IPS DF 6.9 (cell line): ENCODE results near the gene CEP83.
A peak's percentile ranks its signal among the peaks of the same experiment; 100 is the strongest.

ENCODE experiments used
- DNase-seq: peaks from one replicate; pipeline ENCODE4 v3.0.0-alpha.2; 2013; ENCODE audit warnings: low read depth, low spot score
- H3K27ac ChIP-seq: one replicate; pipeline ENCODE4 v1.5.1; 2013; ENCODE audit warnings: low read length, control low read depth
- H3K27me3 ChIP-seq: 2 replicates; pipeline ENCODE4 v1.6.1; 2013; ENCODE audit warnings: mild to moderate bottlenecking, low read length; ENCODE audit not compliant: control insufficient read depth, insufficient read depth
- H3K36me3 ChIP-seq: 2 replicates; pipeline ENCODE4 v1.6.1; 2013; ENCODE audit warnings: low read length; ENCODE audit not compliant: control insufficient read depth, insufficient read depth
- H3K4me1 ChIP-seq: 2 replicates; pipeline ENCODE4 v1.6.1; 2013; ENCODE audit warnings: low read length; ENCODE audit not compliant: control insufficient read depth, insufficient read depth
- H3K4me3 ChIP-seq: 2 replicates; pipeline ENCODE4 v1.5.1; 2013; ENCODE audit warnings: mild to moderate bottlenecking, low read length
- H3K9me3 ChIP-seq: 2 replicates; pipeline ENCODE4 v1.6.1; 2013; ENCODE audit warnings: low read length, inconsistent platforms; ENCODE audit not compliant: control insufficient read depth, insufficient read depth
- WGBS: extraction: QIAGEN DNeasy Blood & Tissue Kit; methylation state at CpG from one replicate; pipeline ENCODE4 v1.1.7; 2013; ENCODE audit warnings: mixed read lengths, missing lambda C conversion rate; ENCODE audit not compliant: insufficient read length, insufficient coverage; 5-methylcytosine and 5-hydroxymethylcytosine counted together

CEP83 gene

DNA sequence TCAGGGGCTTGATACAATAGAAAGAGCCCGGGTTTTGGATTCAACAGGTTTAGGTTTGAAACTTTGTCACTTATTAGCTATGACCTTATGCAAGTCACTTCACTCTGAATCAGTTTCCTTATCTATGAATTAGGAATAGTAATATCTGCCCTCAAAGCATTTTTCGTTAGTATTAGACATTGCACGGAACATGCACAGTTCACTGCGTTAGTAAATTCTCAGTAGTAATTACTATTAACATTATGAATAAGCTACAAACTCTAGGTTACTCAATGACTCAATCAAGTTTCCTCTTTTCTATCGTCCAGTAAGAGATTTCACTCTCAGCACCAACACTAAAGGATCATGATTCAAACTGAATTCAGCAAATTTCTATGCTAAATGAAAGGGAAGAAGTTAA is 150.3 kb downstream of the CEP83 start:
- H3K4me1 ChIP-seq, result peaks cover 5% of the 10 kb centered on the region; the same call in 1 of the 2 replicates
- no peaks in the 10 kb centered on the region; the same call in 1 of the 2 replicates for H3K36me3 ChIP-seq
- H3K27ac ChIP-seq, result no peak overlapping the region
- no peak overlapping the region for H3K4me3 ChIP-seq
- no peak for DNase-seq
- H3K27me3 ChIP-seq, result no peaks in the 10 kb centered on the region
- no CpG with 5 or more reads among the region's 5 CpGs for WGBS
- H3K9me3 ChIP-seq, result no peaks in the 10 kb centered on the region

DNA sequence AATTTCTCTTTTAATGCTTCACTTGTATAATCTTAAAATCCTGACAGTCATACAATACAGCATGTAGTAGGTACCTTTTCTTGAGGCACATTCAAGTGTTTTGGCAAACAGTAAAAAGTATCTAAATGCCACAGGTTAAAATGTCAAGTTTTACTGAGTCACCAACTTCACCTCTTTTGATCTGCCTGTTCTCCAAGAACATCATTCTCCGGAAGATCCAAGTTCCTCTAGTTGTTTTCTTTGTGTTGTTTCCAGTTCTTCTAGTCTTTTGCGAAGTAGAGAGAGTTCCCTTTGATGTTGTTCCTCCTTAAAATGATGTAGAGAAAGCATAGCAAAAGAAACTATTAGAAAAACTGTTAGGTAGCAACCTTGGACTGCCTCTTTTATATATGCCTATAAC is 151.1 kb downstream of the CEP83 start:
- no peak overlapping the region for H3K4me3 ChIP-seq
- peaks cover 5% of the 10 kb centered on the region; the same call in 1 of the 2 replicates for H3K4me1 ChIP-seq
- no peaks in the 10 kb centered on the region for H3K27me3 ChIP-seq
- H3K9me3 ChIP-seq, result no peaks in the 10 kb centered on the region
- no peaks in the 10 kb centered on the region; the same call in 1 of the 2 replicates for H3K36me3 ChIP-seq
- no CpG with 5 or more reads among the region's 2 CpGs for WGBS
- H3K27ac ChIP-seq, result no peak overlapping the region
- no peak for DNase-seq

DNA sequence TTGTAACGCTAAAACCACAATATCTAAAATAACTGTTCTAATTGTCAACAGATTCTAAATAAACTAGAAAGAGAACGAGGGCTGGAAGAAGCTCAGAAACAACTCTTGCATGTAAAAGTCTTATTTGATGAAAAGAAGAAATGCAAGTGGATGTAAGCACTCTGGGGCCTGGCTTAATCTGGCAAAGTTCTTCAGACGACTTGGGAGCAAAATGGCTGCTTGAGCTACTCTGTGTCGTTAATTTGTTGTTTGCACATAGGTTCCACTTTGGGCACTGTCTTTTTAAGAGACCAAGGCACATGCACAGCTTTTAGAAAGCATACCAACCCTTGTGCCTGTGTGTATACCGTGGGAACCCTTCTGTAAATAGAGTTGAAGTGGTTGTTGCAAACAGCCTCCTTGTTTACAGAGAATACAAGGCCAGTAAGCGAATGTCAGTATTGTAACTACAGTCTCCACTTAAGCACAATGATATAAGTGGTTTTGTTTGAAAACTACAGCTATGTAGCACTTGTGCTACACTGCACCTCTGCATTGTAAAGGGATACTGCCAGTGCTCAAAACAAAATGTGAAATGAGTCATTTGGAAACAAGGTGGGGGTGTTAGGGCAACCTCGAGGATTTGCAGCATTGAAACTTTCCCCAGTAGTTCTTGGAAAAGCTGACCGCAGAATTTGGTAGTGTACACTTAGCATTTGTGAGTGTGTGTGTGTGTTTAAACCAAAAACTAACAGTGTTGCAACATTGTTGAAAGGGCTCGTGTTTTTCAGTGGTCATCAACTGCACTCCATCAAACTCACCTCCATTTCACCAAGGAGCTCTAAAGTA is 154.3 kb downstream of the CEP83 start:
- no peak overlapping the region for H3K4me3 ChIP-seq
- H3K36me3 ChIP-seq, result no peaks in the 10 kb centered on the region; the same call in 1 of the 2 replicates
- H3K4me1 ChIP-seq, result peaks cover 5% of the 10 kb centered on the region; the same call in 1 of the 2 replicates
- H3K27me3 ChIP-seq, result no peaks in the 10 kb centered on the region
- H3K27ac ChIP-seq, result peak overlapping the region; percentile 80
- WGBS, result no CpG with 5 or more reads among the region's 9 CpGs
- DNase-seq, result no peak
- H3K9me3 ChIP-seq, result no peaks in the 10 kb centered on the region

DNA sequence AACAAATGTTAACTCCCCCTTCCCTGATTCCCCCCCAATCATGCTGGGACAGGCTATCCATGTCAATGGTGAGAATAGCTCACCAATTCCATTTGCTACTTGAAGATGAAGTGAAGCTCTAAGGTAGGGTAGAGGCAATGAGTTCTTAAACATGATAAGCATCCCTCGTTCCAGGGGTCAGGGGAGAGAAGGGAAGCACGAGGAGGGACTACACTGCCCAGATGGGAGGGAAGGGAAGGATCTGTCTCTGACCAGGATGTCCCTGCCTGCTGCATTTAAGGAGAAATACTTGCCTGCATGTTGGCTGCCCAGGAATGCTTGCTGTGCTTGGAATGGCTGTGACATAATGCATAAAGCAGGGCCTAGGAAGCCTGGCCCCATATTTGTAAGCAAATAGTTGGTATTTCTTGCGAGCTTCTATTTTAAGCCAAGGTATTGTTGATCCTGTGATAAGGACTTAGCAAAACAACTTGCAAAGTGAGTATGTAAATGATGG is 155.1 kb downstream of the CEP83 start:
- no CpG with 5 or more reads among the region's 3 CpGs for WGBS
- Histone ChIP-seq H3K4me1 (peaks cover 5% of the 10 kb centered on the region; the same call in 1 of the 2 replicates), H3K4me3 (no peak overlapping the region), H3K27me3 (no peaks in the 10 kb centered on the region), H3K36me3 (no peaks in the 10 kb centered on the region; the same call in 1 of the 2 replicates), H3K9me3 (no peaks in the 10 kb centered on the region), H3K27ac (no peak overlapping the region)
- peak; percentile 74 for DNase-seq

DNA sequence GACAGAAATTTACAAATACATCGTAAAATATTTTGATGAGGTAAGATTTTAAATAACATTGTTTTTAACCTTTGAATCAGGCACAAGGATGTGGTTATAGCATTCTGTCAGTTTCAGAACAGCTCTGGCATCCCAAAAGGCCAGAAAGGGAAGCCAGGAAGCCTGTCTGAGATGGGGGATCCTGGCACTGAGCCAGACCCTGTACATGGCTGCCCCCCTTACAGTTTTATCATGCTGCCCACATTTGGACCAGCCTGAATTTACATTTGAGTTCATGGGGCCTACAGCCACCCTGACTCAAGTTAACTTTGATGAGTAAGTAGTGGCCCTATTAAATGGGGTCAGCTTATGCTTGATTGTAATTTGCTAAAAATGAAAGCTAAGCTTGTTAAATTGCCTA is 155.7 kb downstream of the CEP83 start:
- H3K9me3 ChIP-seq, result no peaks in the 10 kb centered on the region
- no peaks in the 10 kb centered on the region; the same call in 1 of the 2 replicates for H3K36me3 ChIP-seq
- no peak overlapping the region for H3K27ac ChIP-seq
- no peak for DNase-seq
- H3K4me1 ChIP-seq, result peaks cover 5% of the 10 kb centered on the region; the same call in 1 of the 2 replicates
- no CpG with 5 or more reads among the region's 1 CpG for WGBS
- H3K4me3 ChIP-seq, result no peak overlapping the region
- no peaks in the 10 kb centered on the region for H3K27me3 ChIP-seq

DNA sequence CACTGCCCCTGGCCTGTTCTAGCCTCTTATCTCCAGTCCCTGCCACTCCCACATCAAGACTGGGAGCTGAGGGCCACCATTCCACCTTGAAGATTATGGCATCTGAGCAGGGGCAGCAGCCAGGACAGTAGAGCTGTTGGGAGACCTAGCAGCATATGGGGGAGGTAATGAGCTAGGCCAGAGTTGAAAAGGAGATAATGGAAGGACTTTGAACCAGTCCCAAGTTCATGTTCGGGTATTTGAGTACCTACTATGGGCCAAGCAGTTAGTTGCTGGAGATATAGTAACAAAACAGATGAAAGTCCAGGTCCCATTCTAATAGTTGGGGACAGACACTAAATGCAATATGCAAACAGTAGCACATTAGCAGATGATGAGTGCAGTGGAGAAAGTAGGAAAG is 159.8 kb downstream of the CEP83 start:
- H3K36me3 ChIP-seq, result no peaks in the 10 kb centered on the region
- WGBS, result no CpG with 5 or more reads among the region's 1 CpG
- no peak for DNase-seq
- no peaks in the 10 kb centered on the region for H3K4me1 ChIP-seq
- H3K4me3 ChIP-seq, result no peak overlapping the region
- no peaks in the 10 kb centered on the region for H3K9me3 ChIP-seq
- H3K27me3 ChIP-seq, result no peaks in the 10 kb centered on the region
- H3K27ac ChIP-seq, result no peak overlapping the region

DNA sequence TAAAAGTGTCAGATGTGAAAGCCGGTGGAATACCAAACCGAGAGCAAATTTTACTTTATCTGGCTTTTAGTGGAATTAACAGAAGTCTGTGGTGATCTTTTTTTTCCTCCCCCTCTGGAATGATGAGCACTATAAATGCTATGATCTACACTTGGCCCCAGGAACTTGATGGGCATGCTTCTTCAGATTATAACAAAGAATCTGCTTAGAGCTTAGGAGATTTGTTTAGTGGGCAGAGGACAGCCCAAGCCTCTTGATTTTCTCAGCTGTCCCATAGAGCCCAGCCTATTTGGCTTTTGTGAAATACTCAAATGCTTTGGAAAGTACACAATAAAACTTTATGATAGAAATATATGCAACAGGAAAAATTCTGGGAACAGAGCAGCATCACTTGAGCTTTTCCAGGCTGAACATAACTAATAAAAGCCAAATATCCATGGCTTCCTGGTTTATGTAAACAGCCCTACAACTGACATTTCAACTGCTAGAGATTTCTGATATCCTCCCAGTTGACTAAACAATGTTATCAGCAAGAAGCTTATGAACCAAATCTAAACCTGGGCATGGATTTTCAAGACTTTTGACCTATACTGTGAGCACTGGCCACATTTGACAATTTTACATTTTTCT is 161.7 kb downstream of the CEP83 start:
- Histone ChIP-seq H3K27me3 (no peaks in the 10 kb centered on the region), H3K4me1 (no peaks in the 10 kb centered on the region), H3K27ac (no peak overlapping the region), H3K4me3 (no peak overlapping the region), H3K36me3 (no peaks in the 10 kb centered on the region), H3K9me3 (no peaks in the 10 kb centered on the region)
- no peak for DNase-seq
- WGBS, result no CpG with 5 or more reads among the region's 2 CpGs

DNA sequence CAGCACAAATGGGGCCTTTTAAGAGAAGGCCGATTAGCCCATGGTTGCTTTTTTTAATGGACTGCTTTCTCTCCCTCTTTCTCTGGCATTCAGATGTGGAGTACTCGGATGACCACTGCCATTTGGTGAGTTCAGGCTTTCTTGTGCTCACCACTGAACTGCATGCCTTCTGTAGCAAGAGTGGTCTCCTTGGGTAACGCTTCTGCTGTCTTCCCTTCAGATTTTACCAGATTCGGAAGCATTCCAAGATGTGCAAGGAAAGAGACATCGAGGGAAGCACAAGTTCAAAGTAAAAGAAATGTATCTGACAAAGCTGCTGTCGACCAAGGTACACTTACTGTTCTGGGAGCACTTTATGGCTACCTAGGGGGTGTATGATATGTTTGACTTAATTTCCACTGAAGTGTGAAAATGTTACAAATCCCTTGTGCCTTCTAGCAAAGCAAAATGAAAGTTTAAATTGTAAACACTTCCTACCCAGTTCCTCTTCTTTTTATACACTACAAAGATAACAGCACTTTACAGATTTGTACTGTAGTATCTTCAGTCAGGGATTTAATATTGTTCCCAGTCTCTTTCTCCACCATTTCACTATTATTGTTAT is 162.5 kb downstream of the CEP83 start:
- no peak overlapping the region for H3K4me3 ChIP-seq
- DNase-seq, result no peak
- H3K36me3 ChIP-seq, result no peaks in the 10 kb centered on the region
- H3K27ac ChIP-seq, result no peak overlapping the region
- no peaks in the 10 kb centered on the region for H3K27me3 ChIP-seq
- no peaks in the 10 kb centered on the region for H3K9me3 ChIP-seq
- no peaks in the 10 kb centered on the region for H3K4me1 ChIP-seq
- no CpG with 5 or more reads among the region's 6 CpGs for WGBS

DNA sequence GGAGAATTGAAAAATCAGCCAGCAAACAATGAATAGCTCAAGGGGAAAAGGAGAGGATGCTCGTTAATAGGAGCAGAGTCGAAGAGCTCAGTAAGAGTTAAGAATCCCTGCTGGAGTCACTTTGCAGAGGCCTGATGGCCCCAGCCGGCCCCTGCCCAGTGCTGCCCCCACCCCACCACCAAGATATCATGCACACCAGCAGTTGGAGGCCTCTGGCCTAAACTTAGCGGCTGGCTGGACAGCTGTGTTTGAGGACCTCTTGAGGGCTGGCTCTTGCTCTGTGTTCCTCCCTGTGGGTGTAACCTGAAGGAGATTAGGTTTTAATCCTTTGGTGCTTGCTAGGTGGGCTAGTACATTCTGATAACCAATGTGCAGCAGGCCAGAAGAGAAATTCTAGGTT is 169.3 kb downstream of the CEP83 start:
- H3K27ac ChIP-seq, result no peak overlapping the region
- H3K4me1 ChIP-seq, result peaks cover 6% of the 10 kb centered on the region
- no peaks in the 10 kb centered on the region for H3K9me3 ChIP-seq
- H3K27me3 ChIP-seq, result no peaks in the 10 kb centered on the region
- WGBS, result no CpG with 5 or more reads among the region's 4 CpGs
- H3K36me3 ChIP-seq, result no peaks in the 10 kb centered on the region
- no peak overlapping the region for H3K4me3 ChIP-seq
- no peak for DNase-seq

DNA sequence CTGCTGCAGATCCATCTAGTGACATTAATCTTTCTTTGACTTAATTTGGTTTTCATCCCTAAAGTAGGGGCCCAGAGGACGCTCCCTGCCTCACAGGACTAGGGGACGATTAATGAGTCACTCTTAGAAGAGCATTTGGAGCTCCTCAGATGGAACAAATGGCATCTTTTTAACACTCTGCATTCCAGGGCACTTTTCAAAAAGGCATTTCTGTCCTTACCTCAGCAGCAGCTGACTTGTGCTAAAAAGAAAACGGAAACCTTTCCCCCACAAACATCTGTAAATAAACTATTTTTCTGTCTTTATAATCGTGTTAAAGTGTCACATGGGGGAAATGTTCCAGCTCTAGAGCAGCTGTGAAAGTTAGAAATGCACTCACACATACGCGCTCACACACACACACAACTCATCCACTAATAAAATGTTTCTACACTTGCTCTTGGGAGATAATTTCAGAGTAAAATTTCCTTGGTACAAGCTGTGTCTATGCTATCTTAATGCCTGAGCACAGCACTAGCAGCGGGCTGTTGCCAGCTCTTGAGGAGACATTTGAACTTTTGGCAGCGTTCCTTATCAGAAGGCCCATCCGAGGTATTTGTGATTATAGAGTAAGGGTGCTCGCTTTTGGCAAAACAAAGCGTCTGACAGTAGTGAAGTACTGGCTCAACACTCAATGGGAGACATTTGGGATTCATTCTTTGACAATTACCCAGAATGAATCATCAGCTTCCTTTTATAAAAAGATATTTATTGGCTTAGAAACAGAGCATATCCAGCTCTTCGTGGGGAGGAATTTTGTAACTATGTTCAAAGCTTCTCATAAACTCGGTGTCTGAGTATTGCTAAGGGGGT is 170.0 kb downstream of the CEP83 start:
- DNase-seq, result no peak
- no CpG with 5 or more reads among the region's 13 CpGs for WGBS
- H3K4me3 ChIP-seq, result no peak overlapping the region
- H3K27me3 ChIP-seq, result no peaks in the 10 kb centered on the region
- H3K27ac ChIP-seq, result no peak overlapping the region
- no peaks in the 10 kb centered on the region for H3K9me3 ChIP-seq
- H3K36me3 ChIP-seq, result no peaks in the 10 kb centered on the region
- peaks cover 6% of the 10 kb centered on the region for H3K4me1 ChIP-seq
